ENCODE data around the gene SGK2.

- TF ChIP-seq EZH2 (optimal IDR thresholded peaks at IDR 0.05; ENCODE audit: low read depth, low read length) (no peak), CTCF (IDR thresholded peaks at IDR 0.05; ENCODE audit: low read length) (no peak)
These were observed 11.7 kb downstream of the SGK2 start for GRCh38 chr20:43570496-43570895.

All from MM.1S (cell line).